Progenitor cell of endocrine pancreas (in vitro differentiated cells): ENCODE measurements around the gene IRF9. TPM values are rescaled to one million over a fixed set of nuclear protein-coding genes. Genes with fewer than 3 reads are reported as not detected.

ENCODE experiments used
- DNase-seq: peaks from one replicate; pipeline ENCODE4 v3.0.0; 2021; ENCODE audit warnings: low spot score; ENCODE audit not compliant: unreplicated experiment
- H3K27ac Mint-ChIP-seq: 2 replicates; pipeline ENCODE4 v1.8.0; 2021; ENCODE audit warnings: mild to moderate bottlenecking, moderate library complexity, mixed read lengths
- H3K27me3 Mint-ChIP-seq: 2 replicates; pipeline ENCODE4 v1.8.0; 2021; ENCODE audit warnings: mixed read lengths
- H3K36me3 Mint-ChIP-seq: 2 replicates; pipeline ENCODE4 v1.8.0; 2022; ENCODE audit warnings: mixed read lengths; ENCODE audit not compliant: insufficient read depth
- H3K4me1 Mint-ChIP-seq: 2 replicates; pipeline ENCODE4 v1.8.0; 2021; ENCODE audit warnings: low read depth, mixed read lengths
- H3K4me3 Mint-ChIP-seq: 2 replicates; pipeline ENCODE4 v1.8.0; 2021; ENCODE audit warnings: low read depth, mild to moderate bottlenecking, moderate library complexity, mixed read lengths
- H3K9me3 Mint-ChIP-seq: 2 replicates; pipeline ENCODE4 v1.8.0; 2021; ENCODE audit warnings: low read depth, mixed read lengths
- CTCF ChIP-seq: fragments of 200-600 bp; sonication (generic); IDR thresholded peaks from one replicate; pipeline ENCODE4 v1.5.0; 2021; ENCODE audit warnings: antibody characterized with exemption, mild to moderate bottlenecking; ENCODE audit not compliant: unreplicated experiment
- total RNA-seq: library from RNA; stranded (reverse); gene quantifications from 2 replicates; pipeline ENCODE4 v1.2.1, GENCODE V29; 2021

IRF9 gene
- total RNA-seq, 1 donor from 2014 or later, result 57.4 TPM

- DNase-seq, result peak; percentile 90
- Mint-ChIP-seq H3K27me3 (no peaks in the 10 kb centered on the region), H3K27ac (peak within 1 kb of the TSS; percentile 97), H3K4me1 (peaks cover 18% of the 10 kb centered on the region), H3K36me3 (peaks cover 9% of the 10 kb centered on the region), H3K4me3 (peak within 1 kb of the TSS; percentile 99), H3K9me3 (no peaks in the 10 kb centered on the region)
- no peak for TF ChIP-seq CTCF
Observed at GRCh38 chr14:24146978-24147760, 13.9 kb upstream of the IRF9 start, which contains the start of gene RNF31. TSS of gene RNF31 (plus strand) at chr14:24147498. CDS start at chr14:24147699, 201 bp downstream.

- Mint-ChIP-seq H3K27me3 (no peaks in the 10 kb centered on the region), H3K4me1 (peaks cover 18% of the 10 kb centered on the region), H3K9me3 (no peaks in the 10 kb centered on the region), H3K4me3 (peak overlapping the region; percentile 99), H3K27ac (peak overlapping the region; percentile 87), H3K36me3 (peaks cover 9% of the 10 kb centered on the region)
- TF ChIP-seq CTCF, result no peak
- no peak for DNase-seq
Observed at GRCh38 chr14:24147761-24148428, 13.2 kb upstream of the IRF9 start.

- H3K27me3 Mint-ChIP-seq, result no peaks in the 10 kb centered on the region
- H3K4me3 Mint-ChIP-seq, result peak overlapping the region; percentile 99
- no peak for TF ChIP-seq CTCF
- H3K9me3 Mint-ChIP-seq, result no peaks in the 10 kb centered on the region
- no peak overlapping the region for H3K27ac Mint-ChIP-seq
- DNase-seq, result no peak
- H3K4me1 Mint-ChIP-seq, result peaks cover 18% of the 10 kb centered on the region
- peaks cover 9% of the 10 kb centered on the region for H3K36me3 Mint-ChIP-seq
Observed at GRCh38 chr14:24149302-24149969, 11.6 kb upstream of the IRF9 start.

GRCh38 chr14:24150061-24150460 is 11.0 kb upstream of the IRF9 start:
- Mint-ChIP-seq H3K9me3 (no peaks in the 10 kb centered on the region), H3K4me3 (no peak overlapping the region), H3K4me1 (peaks cover 18% of the 10 kb centered on the region), H3K27ac (no peak overlapping the region), H3K27me3 (no peaks in the 10 kb centered on the region), H3K36me3 (peaks cover 12% of the 10 kb centered on the region)
- no peak for DNase-seq
- TF ChIP-seq CTCF, result no peak

- no peaks in the 10 kb centered on the region for H3K9me3 Mint-ChIP-seq
- H3K36me3 Mint-ChIP-seq, result peaks cover 13% of the 10 kb centered on the region
- no peak for DNase-seq
- peaks cover 16% of the 10 kb centered on the region for H3K4me1 Mint-ChIP-seq
- H3K27ac Mint-ChIP-seq, result no peak overlapping the region
- H3K4me3 Mint-ChIP-seq, result no peak overlapping the region
- TF ChIP-seq CTCF, result no peak
- H3K27me3 Mint-ChIP-seq, result no peaks in the 10 kb centered on the region
Observed at GRCh38 chr14:24150567-24150966, 10.5 kb upstream of the IRF9 start.
